Measurements from ENCODE around the gene ARHGAP10.

DNA sequence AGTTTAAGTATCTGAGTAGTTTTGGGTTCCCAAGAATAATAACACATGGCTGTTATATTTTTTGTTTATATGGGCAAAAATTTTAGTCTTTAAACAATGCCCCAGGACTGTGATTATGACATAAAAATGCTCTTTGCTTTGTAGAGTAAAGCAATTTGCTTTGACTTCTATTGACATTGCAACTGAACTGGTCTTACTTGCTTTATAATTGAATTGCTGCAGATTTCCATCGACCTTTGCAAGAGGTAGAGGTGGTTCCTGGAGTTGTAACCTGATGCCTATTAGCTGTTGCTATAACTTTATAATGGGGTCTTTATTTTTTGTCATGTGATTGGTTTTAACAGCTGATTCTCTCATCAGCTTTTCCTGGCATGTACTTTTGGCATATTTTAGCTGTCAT, 302.9 kb downstream of the ARHGAP10 start:
- TF ChIP-seq POLR2A (IDR thresholded peaks at IDR 0.05): no peak
- TF ChIP-seq, protein P1, sequence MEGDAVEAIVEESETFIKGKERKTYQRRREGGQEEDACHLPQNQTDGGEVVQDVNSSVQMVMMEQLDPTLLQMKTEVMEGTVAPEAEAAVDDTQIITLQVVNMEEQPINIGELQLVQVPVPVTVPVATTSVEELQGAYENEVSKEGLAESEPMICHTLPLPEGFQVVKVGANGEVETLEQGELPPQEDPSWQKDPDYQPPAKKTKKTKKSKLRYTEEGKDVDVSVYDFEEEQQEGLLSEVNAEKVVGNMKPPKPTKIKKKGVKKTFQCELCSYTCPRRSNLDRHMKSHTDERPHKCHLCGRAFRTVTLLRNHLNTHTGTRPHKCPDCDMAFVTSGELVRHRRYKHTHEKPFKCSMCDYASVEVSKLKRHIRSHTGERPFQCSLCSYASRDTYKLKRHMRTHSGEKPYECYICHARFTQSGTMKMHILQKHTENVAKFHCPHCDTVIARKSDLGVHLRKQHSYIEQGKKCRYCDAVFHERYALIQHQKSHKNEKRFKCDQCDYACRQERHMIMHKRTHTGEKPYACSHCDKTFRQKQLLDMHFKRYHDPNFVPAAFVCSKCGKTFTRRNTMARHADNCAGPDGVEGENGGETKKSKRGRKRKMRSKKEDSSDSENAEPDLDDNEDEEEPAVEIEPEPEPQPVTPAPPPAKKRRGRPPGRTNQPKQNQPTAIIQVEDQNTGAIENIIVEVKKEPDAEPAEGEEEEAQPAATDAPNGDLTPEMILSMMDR (IDR thresholded peaks at IDR 0.05): no peak
